Measurements from ENCODE around the gene ACTN4. TPM values are rescaled to one million over a fixed set of nuclear protein-coding genes. Genes with fewer than 3 reads are reported as not detected.
A peak's percentile ranks its signal among the peaks of the same experiment; 100 is the strongest.

Gene ACTN4
- polyA plus RNA-seq, 1 experiment, result 970 TPM

- ChIA-PET CTCF (interaction anchor here (1.3 kb wide), 1 partner anchor 29 kb away, joined by 3 read pairs; no protein-coding TSS in a partner anchor), POLR2A (no interaction called here)
- Histone ChIP-seq H3K4me3 (ENCODE audit: low read depth, low read length) (no peak overlapping the region), H3K27me3 (ENCODE audit: control insufficient read depth, insufficient read depth, low read length) (no peaks in the 10 kb centered on the region), H3K36me3 (ENCODE audit: control insufficient read depth, insufficient read depth, low read length) (no peaks in the 10 kb centered on the region)
- TF ChIP-seq CTCF (IDR thresholded peaks at IDR 0.05; ENCODE audit: insufficient read depth, low read depth, low read length), result no peak
- no peak for DNase-seq (ENCODE audit: low read depth)
Measured at GRCh38 chr19:38663957-38664502, 16.6 kb downstream of the ACTN4 start.

- CTCF ChIA-PET, result interaction anchor here (1.3 kb wide), 1 partner anchor 30 kb away, joined by 3 read pairs; no protein-coding TSS in a partner anchor
- Histone ChIP-seq H3K36me3 (ENCODE audit: control insufficient read depth, insufficient read depth, low read length) (no peaks in the 10 kb centered on the region), H3K4me3 (ENCODE audit: low read depth, low read length) (no peak overlapping the region), H3K27me3 (ENCODE audit: control insufficient read depth, insufficient read depth, low read length) (no peaks in the 10 kb centered on the region)
- no peak for TF ChIP-seq CTCF (IDR thresholded peaks at IDR 0.05; ENCODE audit: insufficient read depth, low read depth, low read length)
- POLR2A ChIA-PET, result no interaction called here
- DNase-seq (ENCODE audit: low read depth), result no peak
Measured at GRCh38 chr19:38664503-38665211, 17.2 kb downstream of the ACTN4 start.

- Histone ChIP-seq H3K4me3 (ENCODE audit: low read depth, low read length) (no peak overlapping the region), H3K27me3 (ENCODE audit: control insufficient read depth, insufficient read depth, low read length) (no peaks in the 10 kb centered on the region), H3K36me3 (ENCODE audit: control insufficient read depth, insufficient read depth, low read length) (no peaks in the 10 kb centered on the region)
- DNase-seq (ENCODE audit: low read depth), result no peak
- ChIA-PET CTCF (interaction anchor here (1.3 kb wide), 1 partner anchor 31 kb away, joined by 3 read pairs; no protein-coding TSS in a partner anchor), POLR2A (no interaction called here)
- no peak for TF ChIP-seq CTCF (IDR thresholded peaks at IDR 0.05; ENCODE audit: insufficient read depth, low read depth, low read length)
Measured at GRCh38 chr19:38665219-38665931, 17.9 kb downstream of the ACTN4 start.

GRCh38 chr19:38665950-38666662, 18.7 kb downstream of the ACTN4 start:
- peak; percentile 65 for DNase-seq (ENCODE audit: low read depth)
- H3K36me3 ChIP-seq (ENCODE audit: control insufficient read depth, insufficient read depth, low read length), result no peaks in the 10 kb centered on the region
- ChIA-PET CTCF (interaction anchor here (0.9 to 1.1 kb wide), 3 partner anchors 19 to 32 kb away, joined by 3 to 5 read pairs (median 3); no protein-coding TSS in a partner anchor), POLR2A (no interaction called here)
- no peak for TF ChIP-seq CTCF (IDR thresholded peaks at IDR 0.05; ENCODE audit: insufficient read depth, low read depth, low read length)
- no peaks in the 10 kb centered on the region for H3K27me3 ChIP-seq (ENCODE audit: control insufficient read depth, insufficient read depth, low read length)
- no peak overlapping the region for H3K4me3 ChIP-seq (ENCODE audit: low read depth, low read length)

Data from BJ (cell line).